Activated T-cell treated with anti-CD3 and anti-CD28 coated beads, Interleukin-2, amount 50 U/mL, for 48 hours (primary cell): ENCODE measurements around the gene RAB11FIP3.

Experiments
- DNase-seq, 2 experiments: peaks; one replicate each; pipeline ENCODE4 v3.0.0-alpha.2; 2020

Gene RAB11FIP3

GRCh38 chr16:521381-522210 is 96.1 kb downstream of the RAB11FIP3 start:
- DNase-seq, result no peak

- no peak for DNase-seq
These were observed 97.1 kb downstream of the RAB11FIP3 start for GRCh38 chr16:522320-523096.

GRCh38 chr16:523097-523741 is 97.8 kb downstream of the RAB11FIP3 start:
- no peak for DNase-seq

GRCh38 chr16:524274-525040 is 99.0 kb downstream of the RAB11FIP3 start:
- no peak for DNase-seq

GRCh38 chr16:525123-525519 is 99.7 kb downstream of the RAB11FIP3 start:
- DNase-seq, result no peak

- DNase-seq, result peak; percentile 84 to 85
These were observed 100.2 kb downstream of the RAB11FIP3 start for GRCh38 chr16:525520-526180.

- DNase-seq, result peak in 1 of 2 experiments; percentile 68
These were observed 100.9 kb downstream of the RAB11FIP3 start for GRCh38 chr16:526181-527014.

GRCh38 chr16:527015-527903 is 101.8 kb downstream of the RAB11FIP3 start, which contains the start of gene CAPN15:
CAPN15 (plus strand) TSS chr16:527712; CDS start chr16:546839, 19,127 bp downstream.
- DNase-seq, result peak; percentile 92 to 93

- DNase-seq, result peak; percentile 65 to 72
These were observed 102.9 kb downstream of the RAB11FIP3 start for GRCh38 chr16:528111-529011.

GRCh38 chr16:529012-529575 is 103.6 kb downstream of the RAB11FIP3 start:
- no peak for DNase-seq

GRCh38 chr16:530111-530817 is 104.8 kb downstream of the RAB11FIP3 start:
- DNase-seq, result no peak

GRCh38 chr16:531494-532125 is 106.2 kb downstream of the RAB11FIP3 start:
- DNase-seq, result no peak

GRCh38 chr16:533391-534123 is 108.1 kb downstream of the RAB11FIP3 start:
- DNase-seq, result no peak

- DNase-seq, result no peak
These were observed 108.7 kb downstream of the RAB11FIP3 start for GRCh38 chr16:534135-534534.

GRCh38 chr16:534856-535445 is 109.5 kb downstream of the RAB11FIP3 start:
- DNase-seq, result no peak
